Measurements from ENCODE around the gene FGF22. TPM values are rescaled to one million over a fixed set of nuclear protein-coding genes. Genes with fewer than 3 reads are reported as not detected.
"Not testable (repeated sequence)": the region's sequence is repeated elsewhere in the genome, so short reads cannot be mapped to it uniquely, and the experiment has no call there.

The FGF22 gene
- total RNA-seq, 1 experiment from 2014 or later: not detected

- no peak for DNase-seq (ENCODE audit: low read depth)
Observed at GRCh38 chr19:607301-608154, 32.2 kb upstream of the FGF22 start.

GRCh38 chr19:608155-609003, 31.3 kb upstream of the FGF22 start:
- no peak for DNase-seq (ENCODE audit: low read depth)

- DNase-seq (ENCODE audit: low read depth): no peak
Observed at GRCh38 chr19:609004-609346, 30.7 kb upstream of the FGF22 start.

- no peak for DNase-seq (ENCODE audit: low read depth)
Observed at GRCh38 chr19:610071-610800, 29.4 kb upstream of the FGF22 start.

- DNase-seq (ENCODE audit: low read depth): no peak
Observed at GRCh38 chr19:610801-611480, 28.7 kb upstream of the FGF22 start.

- DNase-seq (ENCODE audit: low read depth): peak; percentile 25
Observed at GRCh38 chr19:611481-611868, 28.2 kb upstream of the FGF22 start.

- no peak for DNase-seq (ENCODE audit: low read depth)
Observed at GRCh38 chr19:612941-613340, 26.7 kb upstream of the FGF22 start.

GRCh38 chr19:613732-614567, 25.7 kb upstream of the FGF22 start:
- no peak for DNase-seq (ENCODE audit: low read depth)

- DNase-seq (ENCODE audit: low read depth): no peak
Observed at GRCh38 chr19:615619-616018, 24.1 kb upstream of the FGF22 start.

GRCh38 chr19:616062-616700, 23.5 kb upstream of the FGF22 start:
- DNase-seq (ENCODE audit: low read depth): no peak

GRCh38 chr19:616747-617526, 22.7 kb upstream of the FGF22 start:
- no peak for DNase-seq (ENCODE audit: low read depth)

- DNase-seq (ENCODE audit: low read depth): no peak
Observed at GRCh38 chr19:617551-618246, 22.0 kb upstream of the FGF22 start.

- no peak for DNase-seq (ENCODE audit: low read depth)
Observed at GRCh38 chr19:618247-618619, 21.4 kb upstream of the FGF22 start.

GRCh38 chr19:618674-619285, 20.9 kb upstream of the FGF22 start:
- DNase-seq (ENCODE audit: low read depth): no peak

- no peak for DNase-seq (ENCODE audit: low read depth)
Observed at GRCh38 chr19:619286-620002, 20.2 kb upstream of the FGF22 start.

GRCh38 chr19:620166-620862, 19.4 kb upstream of the FGF22 start:
- DNase-seq (ENCODE audit: low read depth): no peak

GRCh38 chr19:621191-621590, 18.5 kb upstream of the FGF22 start:
- not testable (repeated sequence) for DNase-seq (ENCODE audit: low read depth)
